Esophagus (tissue), 2 donors: ENCODE data around the gene NXN. TPM values are rescaled to one million over a fixed set of nuclear protein-coding genes. Genes with fewer than 3 reads are reported as not detected.
"Not testable (repeated sequence)": the region's sequence is repeated elsewhere in the genome, so short reads cannot be mapped to it uniquely, and the experiment has no call there.

Experiments
- H3K27ac ChIP-seq, 2 donors: one replicate each; pipeline ENCODE4 v1.5.1; 2013; ENCODE audit warnings: low read depth in 2 of 2, mild to moderate bottlenecking in 2 of 2, inconsistent platforms in 1 of 2, low read length in 1 of 2, moderate library complexity in 1 of 2
- H3K27me3 ChIP-seq, 2 donors: one replicate each; pipeline ENCODE4 v1.6.1; 2013; ENCODE audit warnings: low read length in 2 of 2, control low read depth in 1 of 2, mild to moderate bottlenecking in 1 of 2; ENCODE audit not compliant: insufficient read depth in 2 of 2, control insufficient read depth in 1 of 2
- H3K36me3 ChIP-seq, 2 donors: one replicate each; pipeline ENCODE4 v1.6.1; 2013; ENCODE audit warnings: low read length in 1 of 2; ENCODE audit not compliant: control insufficient read depth in 2 of 2, insufficient read depth in 2 of 2
- H3K4me1 ChIP-seq, 2 donors: one replicate each; pipeline ENCODE4 v1.6.1; 2013; ENCODE audit warnings: low read length in 1 of 2; ENCODE audit not compliant: control insufficient read depth in 2 of 2, insufficient read depth in 2 of 2
- H3K4me3 ChIP-seq, 2 donors: one replicate each; pipeline ENCODE4 v1.5.1; 2013; ENCODE audit warnings: low read length in 2 of 2, mild to moderate bottlenecking in 2 of 2, low read depth in 1 of 2, moderate library complexity in 1 of 2
- H3K9me3 ChIP-seq, 2 donors: one replicate each; pipeline ENCODE4 v1.6.1; 2013; ENCODE audit warnings: mild to moderate bottlenecking in 2 of 2, low read depth in 1 of 2, low read length in 1 of 2, moderate library complexity in 1 of 2; ENCODE audit not compliant: control insufficient read depth in 2 of 2, insufficient read depth in 1 of 2
- WGBS, 2 donors: extraction: QIAGEN DNeasy Blood & Tissue Kit; methylation state at CpG; one replicate each; pipeline ENCODE4 v1.1.7; 2013; 5-methylcytosine and 5-hydroxymethylcytosine counted together
- polyA plus RNA-seq, 2 donors: library from polyadenylated mRNA; stranded (reverse); fragments of 200-250 nt; gene quantifications; one replicate each; pipeline ENCODE4 v1.2.3, GENCODE V29; 2013
- donor health status: healthy with polysubstance abuse.
- donor health status: Bipolar disorder and iron deficiency.

The NXN gene
- polyA plus RNA-seq, 2 donors: 10.1 to 24.0 TPM

DNA sequence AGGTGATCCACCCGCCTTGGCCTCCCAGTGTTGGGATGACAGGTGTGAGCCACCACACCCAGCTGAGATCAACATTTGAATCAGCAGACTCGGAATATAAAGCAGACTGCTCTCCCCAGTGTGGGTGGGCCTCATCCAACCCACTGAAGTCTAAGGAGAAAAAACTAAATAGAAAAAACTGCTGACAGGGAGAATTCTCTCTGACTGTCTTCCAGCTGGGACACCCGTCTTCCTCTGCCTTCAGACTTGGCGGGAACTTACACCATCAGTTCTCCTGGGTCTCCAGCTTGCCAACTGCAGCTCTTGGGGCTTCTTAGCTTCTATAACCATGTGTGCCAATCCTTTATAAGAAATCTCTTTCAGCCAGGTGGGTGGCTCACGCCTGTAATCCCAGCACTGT is 106.7 kb downstream of the NXN start:
- Histone ChIP-seq H3K4me1 (peaks cover 2 to 9% of the 10 kb centered on the region in 2 donors), H3K36me3 (no peaks in the 10 kb centered on the region), H3K4me3 (no peak overlapping the region), H3K9me3 (no peaks in the 10 kb centered on the region), H3K27ac (no peak overlapping the region), H3K27me3 (no peaks in the 10 kb centered on the region)
- WGBS, 2 donors: 81 to 87% methylated on average over 5 of the region's 5 CpGs

DNA sequence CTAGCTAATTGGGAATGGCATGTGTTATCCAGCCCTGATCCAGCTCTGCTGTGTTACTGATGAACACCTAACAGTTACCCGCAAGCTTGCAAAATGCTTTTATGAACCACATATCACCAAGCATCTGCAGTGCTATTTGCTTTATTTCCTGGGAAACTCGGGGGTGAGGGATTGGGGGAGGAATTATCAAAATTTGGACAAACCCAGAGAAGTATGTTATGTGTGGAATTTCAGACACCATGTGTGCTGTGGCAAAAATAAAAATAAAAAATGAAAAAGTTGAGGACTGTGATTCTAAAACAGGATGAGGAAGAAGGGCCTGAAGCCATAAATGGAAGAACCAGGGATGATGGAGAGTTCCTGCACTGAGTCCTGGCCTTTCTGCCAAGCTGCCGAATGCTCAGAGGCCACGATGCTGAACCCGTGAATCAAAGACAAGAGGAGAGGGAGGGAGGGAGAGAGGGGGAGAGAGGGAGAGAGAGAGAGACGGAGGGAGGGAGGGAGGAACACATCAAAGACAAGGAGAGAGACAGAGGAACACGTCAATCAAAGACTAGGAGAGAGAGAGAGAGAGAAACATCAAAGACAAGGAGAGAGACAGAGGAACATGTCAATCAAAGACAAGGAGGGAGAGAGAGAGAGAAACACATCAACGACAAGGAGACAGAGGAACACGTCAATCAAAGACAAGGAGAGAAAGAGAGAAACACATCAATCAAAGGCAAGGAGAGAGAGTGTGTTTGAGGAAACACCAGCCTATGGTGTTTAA is 107.6 kb downstream of the NXN start:
- Histone ChIP-seq H3K27ac (peak overlapping the region in 1 of 2 donors; percentile 30), H3K9me3 (no peaks in the 10 kb centered on the region), H3K27me3 (no peaks in the 10 kb centered on the region), H3K4me1 (peaks cover 2 to 9% of the 10 kb centered on the region in 2 donors), H3K36me3 (no peaks in the 10 kb centered on the region), H3K4me3 (no peak overlapping the region)
- 61 to 64% methylated on average over 9 of the region's 9 CpGs for WGBS, 2 donors

DNA sequence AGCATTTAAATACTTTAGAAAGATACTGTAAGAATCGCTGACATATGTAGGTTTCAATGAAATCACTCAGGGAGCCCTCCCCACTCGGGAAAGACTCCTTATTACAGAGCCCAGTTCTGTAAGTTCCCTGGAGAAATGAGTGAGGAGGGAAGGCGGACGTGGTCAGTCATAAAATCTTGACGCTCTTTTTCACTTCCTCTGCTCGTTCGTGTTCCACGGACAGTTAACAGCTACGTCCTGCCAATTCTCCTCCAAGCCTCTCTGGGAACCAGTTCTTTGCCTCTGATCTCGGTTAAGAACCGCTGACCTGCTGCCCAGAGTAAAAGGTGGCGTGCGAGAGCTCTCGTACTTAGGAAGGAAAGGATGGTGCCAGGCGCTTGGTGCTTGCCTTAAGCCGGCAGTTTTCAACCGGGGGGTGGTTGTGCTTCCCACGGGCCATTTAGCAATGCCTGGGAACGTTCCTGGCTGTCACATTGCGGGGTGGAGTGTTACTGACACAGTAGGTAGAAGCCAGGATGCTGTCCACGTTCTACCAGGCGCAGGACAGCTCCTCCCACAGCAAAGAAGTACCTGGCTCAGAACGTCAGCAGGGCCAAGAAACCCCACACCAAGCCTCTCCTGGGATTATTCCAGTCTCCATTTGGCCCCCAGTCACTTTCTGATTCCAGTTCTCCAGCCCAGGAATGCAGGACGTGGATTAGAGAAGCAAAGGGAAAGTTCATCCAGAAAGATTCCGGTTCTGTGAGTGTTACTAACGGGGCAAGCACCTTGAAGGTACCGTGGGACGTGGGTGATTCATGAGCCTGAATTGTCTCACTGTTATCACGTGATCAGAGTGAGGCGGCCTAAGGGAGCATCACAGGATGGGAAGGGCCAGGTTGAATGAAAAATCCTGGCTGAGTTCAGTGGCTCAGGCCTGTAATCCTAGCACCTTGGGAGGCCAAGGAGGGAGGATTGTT is 109.7 kb downstream of the NXN start:
- Histone ChIP-seq H3K4me1 (peaks cover 2 to 9% of the 10 kb centered on the region in 2 donors), H3K4me3 (no peak overlapping the region), H3K27ac (peak overlapping the region; percentile 91 to 94), H3K36me3 (no peaks in the 10 kb centered on the region), H3K27me3 (no peaks in the 10 kb centered on the region), H3K9me3 (no peaks in the 10 kb centered on the region)
- WGBS, 2 donors: 19 to 40% methylated on average over 30 of the region's 30 CpGs

DNA sequence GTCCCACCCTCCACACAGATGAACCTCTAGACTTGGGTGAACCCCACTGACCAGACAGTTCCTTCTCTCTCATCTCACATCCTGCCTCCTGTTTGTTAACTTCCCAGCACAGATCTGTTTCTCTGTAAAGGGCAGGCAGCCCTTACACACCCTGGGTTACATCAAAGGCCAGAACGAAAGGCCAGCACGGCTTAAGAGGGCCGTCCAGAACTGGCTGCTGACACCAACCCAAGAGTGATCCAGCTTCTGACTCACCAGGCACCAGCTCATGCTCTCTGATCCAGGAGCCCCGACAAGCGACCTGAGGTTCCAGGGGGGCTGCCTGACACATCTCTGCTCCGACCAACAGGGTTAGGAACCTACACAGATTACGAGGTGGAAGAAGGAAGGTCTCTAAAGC is 110.5 kb downstream of the NXN start:
- WGBS, 2 donors: 26 to 45% methylated on average over 7 of the region's 7 CpGs

DNA sequence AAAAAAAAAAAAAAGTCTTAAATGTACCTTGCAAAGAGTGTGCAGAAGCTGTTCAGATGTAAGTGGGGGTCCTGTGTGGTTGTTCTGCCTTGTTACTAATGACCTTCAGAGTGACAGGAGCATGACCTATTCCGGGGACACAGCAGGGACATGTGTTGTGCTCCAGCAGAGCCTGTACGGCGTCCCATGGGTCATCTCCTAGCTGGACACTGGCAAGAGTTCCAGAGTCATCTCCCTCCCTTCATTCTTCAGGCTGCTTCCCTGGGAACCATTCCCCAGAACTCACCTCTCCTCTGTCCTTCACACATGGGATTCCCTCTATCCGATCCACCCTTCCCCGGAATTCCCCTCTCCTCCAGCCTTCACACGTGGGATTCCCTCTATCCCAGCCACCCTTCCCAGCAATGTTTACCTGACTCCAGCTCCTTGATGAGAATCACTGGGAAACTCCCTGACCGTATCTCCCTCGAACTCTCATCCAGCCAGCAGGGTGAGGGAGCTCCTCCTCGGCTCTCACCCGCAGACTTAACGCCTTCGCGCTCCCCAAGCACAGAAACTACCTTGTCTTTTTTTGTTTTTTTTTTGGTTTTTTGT is 111.6 kb downstream of the NXN start:
- H3K4me3 ChIP-seq: no peak overlapping the region
- H3K36me3 ChIP-seq: peaks cover 0 to 4% of the 10 kb centered on the region in 2 donors
- peak overlapping the region in 1 of 2 donors; percentile 73 for H3K27ac ChIP-seq
- 68 to 71% methylated on average over 13 of the region's 13 CpGs for WGBS, 2 donors
- no peaks in the 10 kb centered on the region for H3K27me3 ChIP-seq
- no peaks in the 10 kb centered on the region for H3K9me3 ChIP-seq
- H3K4me1 ChIP-seq: peaks cover 2 to 15% of the 10 kb centered on the region in 2 donors

More for the DNA sequence above, 110.5 kb downstream of the NXN start:
- no peaks in the 10 kb centered on the region for H3K9me3 ChIP-seq
- no peak overlapping the region for H3K4me3 ChIP-seq
- H3K27me3 ChIP-seq: no peaks in the 10 kb centered on the region
- H3K36me3 ChIP-seq: no peaks in the 10 kb centered on the region
- peak overlapping the region; percentile 91 to 94 for H3K27ac ChIP-seq
- H3K4me1 ChIP-seq: peaks cover 2 to 12% of the 10 kb centered on the region in 2 donors

DNA sequence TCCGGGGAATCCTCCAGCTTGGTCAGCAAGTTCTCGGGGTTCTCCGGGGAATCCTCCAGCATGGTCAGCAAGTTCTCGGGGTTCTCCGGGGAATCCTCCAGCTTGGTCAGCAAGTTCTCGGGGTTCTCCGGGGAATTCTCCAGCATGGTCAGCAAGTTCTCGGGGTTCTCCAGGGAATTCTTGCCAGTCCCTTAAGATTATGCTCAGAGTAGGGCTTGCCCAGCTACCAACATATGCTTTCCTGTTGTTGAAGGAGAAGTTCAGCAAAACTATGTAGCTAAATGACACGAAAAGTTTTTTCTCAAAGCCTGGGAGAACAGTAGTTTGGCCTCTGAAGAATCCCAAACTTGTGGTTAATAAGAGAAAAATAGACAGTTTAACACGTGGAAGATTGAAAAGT is 112.3 kb downstream of the NXN start:
- not testable (repeated sequence) for H3K9me3 ChIP-seq, H3K4me3 ChIP-seq, H3K36me3 ChIP-seq, H3K27me3 ChIP-seq, H3K27ac ChIP-seq
- H3K4me1 ChIP-seq: peaks cover 2 to 15% of the 10 kb centered on the region in 2 donors
- WGBS, 2 donors: 85 to 87% methylated on average over 8 of the region's 10 CpGs

DNA sequence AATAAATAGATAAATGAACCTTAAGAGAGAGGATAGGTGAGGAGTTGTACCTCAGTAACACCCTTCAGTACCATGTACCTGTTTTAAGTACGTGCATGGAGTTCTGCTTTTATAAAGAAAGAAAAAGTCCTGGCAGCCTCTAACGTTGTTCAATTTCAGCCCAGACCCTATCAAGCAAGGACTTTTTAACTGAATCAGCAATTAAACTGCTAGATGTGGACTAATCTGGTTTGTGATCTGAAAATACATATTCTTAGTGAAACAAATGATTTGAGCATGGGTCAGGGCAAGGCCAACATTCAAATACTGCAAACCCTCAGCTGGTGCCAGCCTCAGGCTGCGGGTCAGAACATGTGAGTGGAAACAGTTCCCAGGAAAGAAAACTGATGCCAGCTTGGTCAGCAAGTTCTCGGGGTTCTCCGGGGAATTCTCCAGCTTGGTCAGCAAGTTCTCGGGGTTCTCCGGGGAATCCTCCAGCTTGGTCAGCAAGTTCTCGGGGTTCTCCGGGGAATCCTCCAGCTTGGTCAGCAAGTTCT is 112.9 kb downstream of the NXN start:
- H3K27ac ChIP-seq: peak overlapping the region in 1 of 2 donors; percentile 1
- WGBS, 2 donors: 50 to 51% methylated on average over 9 of the region's 9 CpGs
- no peaks in the 10 kb centered on the region for H3K9me3 ChIP-seq
- no peaks in the 10 kb centered on the region for H3K27me3 ChIP-seq
- no peak overlapping the region for H3K4me3 ChIP-seq
- peaks cover 2 to 15% of the 10 kb centered on the region in 2 donors for H3K4me1 ChIP-seq
- peaks cover 0 to 4% of the 10 kb centered on the region in 2 donors for H3K36me3 ChIP-seq

DNA sequence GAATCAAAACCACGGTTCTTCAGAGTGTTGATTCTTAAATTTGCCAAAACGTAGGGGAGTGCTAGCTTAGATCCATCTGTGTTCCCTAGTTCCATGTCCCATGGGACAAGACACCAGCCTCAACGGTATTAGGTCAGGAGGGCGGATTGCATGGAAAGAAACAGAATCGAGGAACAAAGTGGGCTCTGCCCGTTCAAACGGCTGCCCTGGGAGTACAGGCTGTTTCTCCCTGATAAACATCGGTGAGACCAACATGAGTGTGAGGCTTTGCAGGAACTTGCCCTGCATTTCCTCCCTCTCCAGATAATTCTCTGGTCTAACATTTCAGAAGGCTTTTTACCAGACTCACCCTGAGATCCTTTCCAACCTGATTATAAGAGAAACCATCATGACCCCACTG is 115.3 kb downstream of the NXN start:
- H3K9me3 ChIP-seq: no peaks in the 10 kb centered on the region
- H3K4me1 ChIP-seq: peaks cover 2 to 13% of the 10 kb centered on the region in 2 donors
- peak overlapping the region; percentile 7 to 51 for H3K27ac ChIP-seq
- no peaks in the 10 kb centered on the region for H3K27me3 ChIP-seq
- 31 to 47% methylated on average over 8 of the region's 8 CpGs for WGBS, 2 donors
- H3K4me3 ChIP-seq: no peak overlapping the region
- H3K36me3 ChIP-seq: peaks cover 0 to 4% of the 10 kb centered on the region in 2 donors

DNA sequence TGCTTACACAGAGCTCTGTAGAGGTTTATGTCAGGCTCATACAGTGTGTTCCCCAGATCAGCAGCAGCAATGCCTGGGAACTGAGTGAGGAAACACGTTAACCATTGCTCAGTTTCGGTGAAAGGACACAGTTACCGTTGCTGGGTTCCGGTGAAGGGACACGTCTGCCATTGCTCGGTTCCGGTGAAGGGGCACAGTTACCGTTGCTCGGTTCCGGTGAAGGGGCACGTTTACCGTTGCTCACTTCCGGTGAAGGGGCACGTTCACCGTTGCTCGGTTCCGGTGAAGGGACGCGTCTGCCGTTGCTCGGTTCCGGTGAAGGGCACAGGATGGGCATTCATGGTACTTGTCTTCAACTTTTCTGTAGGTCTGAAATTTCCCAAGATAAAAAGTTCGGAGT is 115.7 kb downstream of the NXN start:
- H3K27me3 ChIP-seq: no peaks in the 10 kb centered on the region
- peaks cover 2 to 9% of the 10 kb centered on the region in 2 donors for H3K4me1 ChIP-seq
- H3K36me3 ChIP-seq: peaks cover 0 to 4% of the 10 kb centered on the region in 2 donors
- H3K9me3 ChIP-seq: no peaks in the 10 kb centered on the region
- H3K27ac ChIP-seq: peak overlapping the region in 1 of 2 donors; percentile 7
- H3K4me3 ChIP-seq: no peak overlapping the region
- WGBS, 2 donors: 90 to 94% methylated on average over 23 of the region's 23 CpGs
